Neural cell (in vitro differentiated cells): ENCODE results near the gene GDI2.

ENCODE experiments used
- CTCF ChIP-seq: fragments of 450-650 bp; IDR thresholded peaks from 2 replicates; pipeline ENCODE4 v1.5.1; 2014; ENCODE audit warnings: antibody characterized with exemption, mild to moderate bottlenecking, moderate library complexity; ENCODE audit not compliant: poor library complexity, severe bottlenecking
- EP300 ChIP-seq: fragments of 450-650 bp; conservative IDR thresholded peaks from 2 replicates; pipeline ENCODE4 v1.6.1; 2014; ENCODE audit warnings: antibody characterized with exemption, mild to moderate bottlenecking, moderate library complexity; ENCODE audit not compliant: poor library complexity, severe bottlenecking
- POLR2AphosphoS5 ChIP-seq: IDR thresholded peaks from 2 replicates; pipeline ENCODE4 v1.6.1; 2012
- SMC3 ChIP-seq: fragments of 450-650 bp; conservative IDR thresholded peaks from 2 replicates; pipeline ENCODE4 v1.6.1; 2014; ENCODE audit warnings: antibody characterized with exemption, mild to moderate bottlenecking, moderate library complexity; ENCODE audit not compliant: poor library complexity

- TF ChIP-seq CTCF (no peak), POLR2AphosphoS5 (no peak), EP300 (no peak), SMC3 (no peak)
These were observed 47.0 kb downstream of the GDI2 start for GRCh38 chr10:5766189-5766588.
